ENCODE measurements around the gene DAO.

Gene DAO

GRCh38 chr12:108921946-108922345 lies 42.1 kb downstream of the DAO start:
- no peak for DNase-seq (ENCODE audit: low read depth)

- no peak for DNase-seq (ENCODE audit: low read depth)
Observed at GRCh38 chr12:108922918-108923317, 43.0 kb downstream of the DAO start.

GRCh38 chr12:108928695-108929094 lies 48.8 kb downstream of the DAO start:
- DNase-seq (ENCODE audit: low read depth): no peak

GRCh38 chr12:108930155-108930554 lies 50.3 kb downstream of the DAO start:
- DNase-seq (ENCODE audit: low read depth): no peak

- DNase-seq (ENCODE audit: low read depth): no peak
Observed at GRCh38 chr12:108930756-108931155, 50.9 kb downstream of the DAO start.

GRCh38 chr12:108933949-108934348 lies 54.1 kb downstream of the DAO start:
- no peak for DNase-seq (ENCODE audit: low read depth)

- no peak for DNase-seq (ENCODE audit: low read depth)
Observed at GRCh38 chr12:108935159-108935763, 55.4 kb downstream of the DAO start.

GRCh38 chr12:108938247-108938924 lies 58.5 kb downstream of the DAO start:
- no peak for DNase-seq (ENCODE audit: low read depth)

GRCh38 chr12:108939594-108939993 lies 59.7 kb downstream of the DAO start:
- no peak for DNase-seq (ENCODE audit: low read depth)

- no peak for DNase-seq (ENCODE audit: low read depth)
Observed at GRCh38 chr12:108940138-108940537, 60.2 kb downstream of the DAO start.

GRCh38 chr12:108947097-108947496 lies 67.2 kb downstream of the DAO start:
- DNase-seq (ENCODE audit: low read depth): no peak

GRCh38 chr12:108948367-108948766 lies 68.5 kb downstream of the DAO start:
- DNase-seq (ENCODE audit: low read depth): no peak

GRCh38 chr12:108949976-108950375 lies 70.1 kb downstream of the DAO start:
- DNase-seq (ENCODE audit: low read depth): no peak

Measured in stimulated activated CD8-positive, alpha-beta memory T cell treated with anti-CD3 and anti-CD28 coated beads, Interleukin-12 subunit alpha, Interleukin-12 subunit beta, amount 100 ng/mL, for 4 hours (primary cell).